ENCODE measurements around the gene HAUS8.

HAUS8 gene

GRCh38 chr19:17076543-17076991, 1.3 kb upstream of the HAUS8 start:
- FAIRE-seq (no peak), DNase-seq (ENCODE audit: insufficient read length, low spot score) (peak; percentile 26)

- no peak for FAIRE-seq
- DNase-seq (ENCODE audit: insufficient read length, low spot score), result no peak
Measured at GRCh38 chr19:17075864-17076542, 751 bp upstream of the HAUS8 start.

- DNase-seq (ENCODE audit: insufficient read length, low spot score) (no peak), FAIRE-seq (peak; percentile 64)
Measured at GRCh38 chr19:17074634-17075034, 618 bp downstream of the HAUS8 start.

- no peak for FAIRE-seq
- no peak for DNase-seq (ENCODE audit: insufficient read length, low spot score)
Measured at GRCh38 chr19:17073869-17074633, 1.2 kb downstream of the HAUS8 start.

GRCh38 chr19:17070912-17071311, 4.3 kb downstream of the HAUS8 start:
- no peak for DNase-seq (ENCODE audit: insufficient read length, low spot score)
- FAIRE-seq, result no peak

- FAIRE-seq, result no peak
- no peak for DNase-seq (ENCODE audit: insufficient read length, low spot score)
Measured at GRCh38 chr19:17070421-17070820, 4.8 kb downstream of the HAUS8 start.

- DNase-seq (ENCODE audit: insufficient read length, low spot score), result no peak
- FAIRE-seq, result no peak
Measured at GRCh38 chr19:17069193-17069592, 6.1 kb downstream of the HAUS8 start.

GRCh38 chr19:17063428-17063827, 11.8 kb downstream of the HAUS8 start:
- no peak for DNase-seq (ENCODE audit: insufficient read length, low spot score)
- no peak for FAIRE-seq

GRCh38 chr19:17061691-17062090, 13.6 kb downstream of the HAUS8 start:
- DNase-seq (ENCODE audit: insufficient read length, low spot score), result no peak
- no peak for FAIRE-seq

- DNase-seq (ENCODE audit: insufficient read length, low spot score) (no peak), FAIRE-seq (no peak)
Measured at GRCh38 chr19:17061205-17061604, 14.0 kb downstream of the HAUS8 start.

- DNase-seq (ENCODE audit: insufficient read length, low spot score), result no peak
- FAIRE-seq, result no peak
Measured at GRCh38 chr19:17060802-17061201, 14.4 kb downstream of the HAUS8 start.

GRCh38 chr19:17058236-17058635, 17.0 kb downstream of the HAUS8 start:
- DNase-seq (ENCODE audit: insufficient read length, low spot score), result no peak
- no peak for FAIRE-seq

- no peak for FAIRE-seq
- DNase-seq (ENCODE audit: insufficient read length, low spot score), result no peak
Measured at GRCh38 chr19:17055636-17056035, 19.6 kb downstream of the HAUS8 start.

- FAIRE-seq, result no peak
- DNase-seq (ENCODE audit: insufficient read length, low spot score), result no peak
Measured at GRCh38 chr19:17054746-17055145, 20.5 kb downstream of the HAUS8 start.

- DNase-seq (ENCODE audit: insufficient read length, low spot score), result no peak
- FAIRE-seq, result no peak
Measured at GRCh38 chr19:17052439-17052838, 22.8 kb downstream of the HAUS8 start.

GRCh38 chr19:17049711-17050280, 25.5 kb downstream of the HAUS8 start:
- no peak for FAIRE-seq

GRCh38 chr19:17048885-17049453, 26.3 kb downstream of the HAUS8 start:
- no peak for DNase-seq (ENCODE audit: insufficient read length, low spot score)
- no peak for FAIRE-seq

More at GRCh38 chr19:17049711-17050280, 25.5 kb downstream of the HAUS8 start:
- no peak for DNase-seq (ENCODE audit: insufficient read length, low spot score)

- DNase-seq (ENCODE audit: insufficient read length, low spot score) (no peak), FAIRE-seq (no peak)
Measured at GRCh38 chr19:17045907-17046502, 29.2 kb downstream of the HAUS8 start.

GRCh38 chr19:17043744-17044143, 31.5 kb downstream of the HAUS8 start:
- DNase-seq (ENCODE audit: insufficient read length, low spot score), result no peak
- no peak for FAIRE-seq

- no peak for FAIRE-seq
- no peak for DNase-seq (ENCODE audit: insufficient read length, low spot score)
Measured at GRCh38 chr19:17041976-17042375, 33.3 kb downstream of the HAUS8 start.

- DNase-seq (ENCODE audit: insufficient read length, low spot score) (no peak), FAIRE-seq (no peak)
Measured at GRCh38 chr19:17037966-17038500, 37.2 kb downstream of the HAUS8 start.
